Activated T-helper 17 cell treated with anti-CD3 and anti-CD28 coated beads, Interleukin-2, amount 50 U/mL, for 72 hours (primary cell): ENCODE data around the gene R3HDML. TPM values are rescaled to one million over a fixed set of nuclear protein-coding genes. Genes with fewer than 3 reads are reported as not detected.
"Not testable (repeated sequence)": the region's sequence is repeated elsewhere in the genome, so short reads cannot be mapped to it uniquely, and the experiment has no call there.

Experiments used
- ATAC-seq: fragments of 150-1000 bp; cut with Tn5 transposase; replicated peaks from 2 replicates; pipeline ENCODE4 v1.10.0; 2021; ENCODE audit warnings: mild to moderate bottlenecking, moderate library complexity
- H3K27ac Mint-ChIP-seq: one replicate; pipeline ENCODE4 v1.8.0; 2022; ENCODE audit warnings: mixed read lengths
- H3K27me3 Mint-ChIP-seq: one replicate; pipeline ENCODE4 v1.8.0; 2022; ENCODE audit warnings: mixed read lengths
- H3K36me3 Mint-ChIP-seq: one replicate; pipeline ENCODE4 v1.8.0; 2022; ENCODE audit warnings: low read depth, mild to moderate bottlenecking, mixed read lengths
- H3K4me1 Mint-ChIP-seq: one replicate; pipeline ENCODE4 v1.8.0; 2022; ENCODE audit warnings: mixed read lengths
- H3K4me3 Mint-ChIP-seq: one replicate; pipeline ENCODE4 v1.8.0; 2022; ENCODE audit warnings: mild to moderate bottlenecking, mixed read lengths
- H3K9me3 Mint-ChIP-seq: one replicate; pipeline ENCODE4 v1.8.0; 2022; ENCODE audit warnings: mixed read lengths
- total RNA-seq, 2 donors: library from RNA; stranded (reverse); gene quantifications; one replicate each; pipeline ENCODE4 v1.2.3, GENCODE V29; 2022

R3HDML gene
- total RNA-seq, 2 donors from 2014 or later: not detected

GRCh38 chr20:44344723-44345122 is 7.9 kb downstream of the R3HDML start:
- H3K27ac Mint-ChIP-seq: no peak overlapping the region
- no peaks in the 10 kb centered on the region for H3K4me1 Mint-ChIP-seq
- ATAC-seq: no peak
- no peaks in the 10 kb centered on the region for H3K36me3 Mint-ChIP-seq
- no peak overlapping the region for H3K4me3 Mint-ChIP-seq
- H3K9me3 Mint-ChIP-seq: no peaks in the 10 kb centered on the region
- H3K27me3 Mint-ChIP-seq: peaks cover 2% of the 10 kb centered on the region

DNA sequence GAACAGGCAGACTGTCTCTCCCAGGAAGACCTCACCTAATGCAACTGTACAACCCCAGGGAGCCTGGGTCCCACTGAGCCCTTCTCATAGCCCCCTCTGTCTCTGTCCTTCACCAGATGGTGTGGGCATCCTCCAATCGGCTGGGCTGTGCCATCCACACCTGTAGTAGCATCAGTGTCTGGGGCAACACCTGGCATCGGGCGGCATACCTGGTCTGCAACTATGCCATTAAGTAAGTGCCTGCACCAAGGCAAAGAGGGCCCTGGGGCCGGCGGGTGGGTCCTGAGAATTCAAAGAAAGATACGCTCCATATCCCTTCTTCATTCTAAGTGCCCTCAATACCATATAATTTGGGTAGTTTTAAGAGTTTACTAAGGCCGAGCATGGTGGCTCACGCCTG is 8.3 kb downstream of the R3HDML start:
- ATAC-seq: no peak
- Mint-ChIP-seq H3K27me3 (peaks cover 2% of the 10 kb centered on the region), H3K9me3 (no peaks in the 10 kb centered on the region), H3K4me3 (no peak overlapping the region), H3K4me1 (no peaks in the 10 kb centered on the region), H3K27ac (no peak overlapping the region), H3K36me3 (no peaks in the 10 kb centered on the region)

DNA sequence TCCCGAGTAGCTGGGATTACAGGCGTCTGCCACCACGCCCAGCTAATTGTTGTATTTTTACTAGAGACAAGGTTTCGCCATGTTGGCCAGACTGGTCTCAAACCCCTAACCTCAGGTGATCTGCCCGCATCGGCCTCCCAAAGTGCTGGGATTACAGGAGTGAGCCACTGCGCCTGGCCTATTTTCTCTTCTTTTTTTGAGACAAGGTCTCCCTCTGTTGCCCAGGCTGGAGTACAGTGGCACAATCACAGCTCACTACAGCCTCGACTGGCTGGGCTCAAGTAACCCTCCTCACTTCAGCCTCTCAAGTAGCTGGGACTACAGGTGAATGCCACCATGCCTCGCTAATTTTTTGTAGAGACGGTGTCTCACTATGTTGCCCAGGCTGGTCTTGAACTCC is 9.1 kb downstream of the R3HDML start:
- H3K27me3 Mint-ChIP-seq, H3K27ac Mint-ChIP-seq, H3K36me3 Mint-ChIP-seq, H3K4me3 Mint-ChIP-seq, H3K9me3 Mint-ChIP-seq, H3K4me1 Mint-ChIP-seq, ATAC-seq: not testable (repeated sequence)

- Mint-ChIP-seq H3K27ac (no peak overlapping the region), H3K9me3 (no peaks in the 10 kb centered on the region), H3K4me1 (no peaks in the 10 kb centered on the region), H3K36me3 (no peaks in the 10 kb centered on the region), H3K27me3 (peaks cover 6% of the 10 kb centered on the region), H3K4me3 (no peak overlapping the region)
- no peak for ATAC-seq
These were observed 11.4 kb downstream of the R3HDML start for GRCh38 chr20:44348168-44348659.

- no peak for ATAC-seq
- no peaks in the 10 kb centered on the region for H3K9me3 Mint-ChIP-seq
- no peak overlapping the region for H3K27ac Mint-ChIP-seq
- H3K4me3 Mint-ChIP-seq: no peak overlapping the region
- H3K27me3 Mint-ChIP-seq: peaks cover 6% of the 10 kb centered on the region
- no peaks in the 10 kb centered on the region for H3K4me1 Mint-ChIP-seq
- H3K36me3 Mint-ChIP-seq: no peaks in the 10 kb centered on the region
These were observed 12.5 kb downstream of the R3HDML start for GRCh38 chr20:44349349-44349748.

- Mint-ChIP-seq H3K9me3 (no peaks in the 10 kb centered on the region), H3K27me3 (peaks cover 6% of the 10 kb centered on the region), H3K4me1 (no peaks in the 10 kb centered on the region), H3K36me3 (no peaks in the 10 kb centered on the region), H3K4me3 (no peak overlapping the region), H3K27ac (no peak overlapping the region)
- no peak for ATAC-seq
These were observed 13.7 kb downstream of the R3HDML start for GRCh38 chr20:44350567-44350966.

GRCh38 chr20:44354979-44355497 is 18.2 kb downstream of the R3HDML start:
- ATAC-seq: no peak
- Mint-ChIP-seq H3K4me1 (no peaks in the 10 kb centered on the region), H3K27ac (no peak overlapping the region), H3K9me3 (no peaks in the 10 kb centered on the region), H3K36me3 (no peaks in the 10 kb centered on the region), H3K4me3 (no peak overlapping the region), H3K27me3 (peaks cover 8% of the 10 kb centered on the region)

DNA sequence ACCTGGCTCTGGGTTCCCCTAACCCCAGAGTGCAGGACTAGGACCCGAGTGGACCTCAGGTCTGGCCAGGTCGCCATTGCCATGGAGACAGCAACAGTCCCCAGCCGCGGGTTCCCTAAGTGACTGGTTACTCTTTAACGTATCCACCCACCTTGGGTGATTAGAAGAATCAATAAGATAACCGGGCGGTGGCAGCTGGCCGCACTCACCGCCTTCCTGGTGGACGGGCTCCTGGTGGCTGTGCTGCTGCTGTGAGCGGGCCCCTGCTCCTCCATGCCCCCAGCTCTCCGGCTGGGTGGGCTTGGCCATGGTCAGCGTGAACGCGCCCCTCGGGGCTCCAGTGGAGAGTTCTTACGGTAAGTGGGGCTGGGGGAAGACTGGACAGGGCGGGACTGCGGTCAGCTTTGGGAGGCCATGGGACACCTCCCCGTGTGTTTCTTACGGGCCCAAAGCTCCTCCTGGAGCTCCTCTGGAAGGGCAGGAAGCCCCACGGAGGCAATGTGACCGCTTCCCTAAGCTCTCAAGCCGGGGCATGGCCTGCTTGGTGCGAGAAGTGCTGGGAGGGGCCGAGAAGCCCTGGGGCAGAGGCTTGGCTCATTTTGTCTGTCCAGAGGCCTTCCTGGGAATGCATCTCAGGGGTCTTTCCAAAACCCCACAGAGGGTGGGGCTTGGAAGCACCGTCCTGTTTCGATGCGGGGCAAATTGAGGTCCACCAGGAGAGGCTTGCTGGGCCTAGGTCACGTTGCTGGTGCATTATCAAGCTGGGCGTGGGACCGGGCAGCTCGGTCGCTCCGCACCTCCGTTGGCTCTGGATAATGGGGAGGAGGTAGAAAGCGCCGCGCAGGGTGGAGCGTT is 18.9 kb downstream of the R3HDML start, which contains the start of gene HNF4A:
HNF4A (plus strand) TSS at position 202 of the 855 bp plus-strand sequence; CDS start at position 308, 106 bp downstream.
- Mint-ChIP-seq H3K36me3 (no peaks in the 10 kb centered on the region), H3K4me1 (no peaks in the 10 kb centered on the region), H3K9me3 (no peaks in the 10 kb centered on the region), H3K27me3 (peaks cover 12% of the 10 kb centered on the region), H3K27ac (no peak within 1 kb of the TSS), H3K4me3 (no peak within 1 kb of the TSS)
- no peak for ATAC-seq

DNA sequence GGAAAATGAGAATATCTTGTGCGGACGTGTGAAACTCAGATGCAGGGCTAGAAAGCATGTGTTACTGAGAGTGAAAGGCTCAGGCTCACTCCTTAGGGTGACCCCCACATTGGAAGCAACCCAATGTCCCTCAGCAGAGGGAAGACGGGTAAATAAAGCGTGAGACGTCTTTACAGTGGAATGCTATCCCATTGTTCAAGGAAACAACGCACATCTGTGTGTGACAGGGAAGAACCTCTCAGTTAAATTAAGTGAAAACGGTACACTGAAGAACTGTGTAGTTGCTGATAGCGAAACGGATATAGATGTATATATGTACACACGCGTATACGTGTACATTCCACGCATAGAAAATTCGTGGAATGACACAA is 19.5 kb downstream of the R3HDML start:
- Mint-ChIP-seq H3K4me3 (no peak overlapping the region), H3K36me3 (no peaks in the 10 kb centered on the region), H3K27me3 (peaks cover 12% of the 10 kb centered on the region), H3K4me1 (no peaks in the 10 kb centered on the region), H3K27ac (no peak overlapping the region), H3K9me3 (no peaks in the 10 kb centered on the region)
- ATAC-seq: no peak

GRCh38 chr20:44357020-44357419 is 20.2 kb downstream of the R3HDML start:
- no peak for ATAC-seq
- Mint-ChIP-seq H3K27me3 (peaks cover 12% of the 10 kb centered on the region), H3K9me3 (no peaks in the 10 kb centered on the region), H3K27ac (no peak overlapping the region), H3K36me3 (no peaks in the 10 kb centered on the region), H3K4me1 (no peaks in the 10 kb centered on the region), H3K4me3 (no peak overlapping the region)

GRCh38 chr20:44357555-44358125 is 20.8 kb downstream of the R3HDML start:
- peaks cover 9% of the 10 kb centered on the region for H3K27me3 Mint-ChIP-seq
- H3K4me3 Mint-ChIP-seq: no peak overlapping the region
- H3K36me3 Mint-ChIP-seq: no peaks in the 10 kb centered on the region
- H3K9me3 Mint-ChIP-seq: no peaks in the 10 kb centered on the region
- no peaks in the 10 kb centered on the region for H3K4me1 Mint-ChIP-seq
- H3K27ac Mint-ChIP-seq: no peak overlapping the region
- no peak for ATAC-seq

DNA sequence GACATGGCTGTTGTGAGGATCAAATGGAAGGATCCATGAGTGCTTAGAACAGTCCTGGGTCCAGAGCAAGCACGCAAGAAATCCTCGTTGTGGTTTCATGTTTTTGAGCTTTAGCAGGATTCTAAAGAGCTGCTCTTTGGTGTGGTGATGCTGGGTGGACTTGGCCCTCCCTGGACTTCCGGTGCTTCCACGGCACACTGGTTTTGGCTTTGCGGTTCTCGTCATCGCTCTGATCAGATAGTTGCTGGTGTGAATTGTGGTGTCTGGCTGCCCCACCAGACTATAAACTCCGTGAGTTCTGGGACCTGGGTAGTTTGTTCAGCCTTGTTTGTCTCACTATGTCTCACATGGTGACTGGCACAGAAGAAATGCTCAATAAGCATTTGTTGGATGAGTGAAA is 21.9 kb downstream of the R3HDML start:
- ATAC-seq: no peak
- peaks cover 9% of the 10 kb centered on the region for H3K27me3 Mint-ChIP-seq
- no peaks in the 10 kb centered on the region for H3K9me3 Mint-ChIP-seq
- H3K4me3 Mint-ChIP-seq: no peak overlapping the region
- no peaks in the 10 kb centered on the region for H3K4me1 Mint-ChIP-seq
- H3K27ac Mint-ChIP-seq: no peak overlapping the region
- H3K36me3 Mint-ChIP-seq: no peaks in the 10 kb centered on the region

GRCh38 chr20:44360221-44360620 is 23.4 kb downstream of the R3HDML start:
- no peaks in the 10 kb centered on the region for H3K9me3 Mint-ChIP-seq
- H3K4me3 Mint-ChIP-seq: no peak overlapping the region
- no peaks in the 10 kb centered on the region for H3K4me1 Mint-ChIP-seq
- peaks cover 9% of the 10 kb centered on the region for H3K27me3 Mint-ChIP-seq
- no peaks in the 10 kb centered on the region for H3K36me3 Mint-ChIP-seq
- H3K27ac Mint-ChIP-seq: no peak overlapping the region
- ATAC-seq: no peak

- peaks cover 9% of the 10 kb centered on the region for H3K27me3 Mint-ChIP-seq
- no peak for ATAC-seq
- H3K4me3 Mint-ChIP-seq: no peak overlapping the region
- H3K36me3 Mint-ChIP-seq: no peaks in the 10 kb centered on the region
- H3K27ac Mint-ChIP-seq: no peak overlapping the region
- no peaks in the 10 kb centered on the region for H3K9me3 Mint-ChIP-seq
- no peaks in the 10 kb centered on the region for H3K4me1 Mint-ChIP-seq
These were observed 24.2 kb downstream of the R3HDML start for GRCh38 chr20:44361021-44361420.

GRCh38 chr20:44362466-44362940 is 25.7 kb downstream of the R3HDML start:
- Mint-ChIP-seq H3K27me3 (peaks cover 8% of the 10 kb centered on the region), H3K9me3 (no peaks in the 10 kb centered on the region), H3K4me1 (no peaks in the 10 kb centered on the region), H3K27ac (no peak overlapping the region), H3K36me3 (no peaks in the 10 kb centered on the region), H3K4me3 (no peak overlapping the region)
- ATAC-seq: no peak
